K562 (cell line): ENCODE results near the gene KLF5.

Experiments
- COPS2 ChIP-seq: fragments of 450-650 bp; conservative IDR thresholded peaks from 2 replicates; pipeline ENCODE4 v1.6.1; 2016; ENCODE audit warnings: mild to moderate bottlenecking, moderate library complexity
- ELF4 ChIP-seq: fragments of 450-650 bp; formaldehyde crosslinking; IDR thresholded peaks from 2 replicates; pipeline ENCODE4 v1.4.0; 2022; ENCODE audit warnings: missing genetic modification characterization
- KLF16 ChIP-seq: IDR thresholded peaks from 2 replicates; pipeline ENCODE4 v1.6.1; 2016; ENCODE audit warnings: antibody characterized with exemption
- PHF8 ChIP-seq: fragments of 200-600 bp; sonication (generic); IDR thresholded peaks from 2 replicates; pipeline ENCODE4 v1.6.1; 2012; ENCODE audit warnings: mixed run types, mild to moderate bottlenecking, inconsistent platforms, low read length, moderate library complexity, borderline replicate concordance
- RFX5 ChIP-seq: IDR thresholded peaks from 2 replicates; pipeline ENCODE4 v1.6.1; 2011; ENCODE audit warnings: low read depth, mild to moderate bottlenecking, improper control_type of control experiment, low read length
- TF ChIP-seq, protein P1 (sequence below), 3 experiments: IDR thresholded peaks in 2 of 3; conservative IDR thresholded peaks in 1 of 3; 2 replicates each; pipeline ENCODE4 v1.5.1; 2011 to 2012; ENCODE audit warnings: low read length in 3 of 3, mild to moderate bottlenecking in 3 of 3, control low read depth in 2 of 3, improper control_type of control experiment in 1 of 3, inconsistent platforms in 1 of 3, low read depth in 1 of 3, mixed read lengths in 1 of 3, moderate library complexity in 1 of 3; ENCODE audit not compliant: insufficient read depth in 2 of 3
- TF ChIP-seq, protein P2 (sequence below): IDR thresholded peaks from 3 replicates; pipeline ENCODE4 v1.6.1; 2011; ENCODE audit warnings: borderline replicate concordance, mild to moderate bottlenecking; ENCODE audit not compliant: insufficient read length, insufficient read depth
- TF ChIP-seq, protein P3 (sequence below): sonication (generic); formaldehyde crosslinking; IDR thresholded peaks from 2 replicates; pipeline ENCODE4 v1.8.1; 2023; ENCODE audit warnings: mild to moderate bottlenecking, missing genetic modification reagents, moderate library complexity

DNA sequence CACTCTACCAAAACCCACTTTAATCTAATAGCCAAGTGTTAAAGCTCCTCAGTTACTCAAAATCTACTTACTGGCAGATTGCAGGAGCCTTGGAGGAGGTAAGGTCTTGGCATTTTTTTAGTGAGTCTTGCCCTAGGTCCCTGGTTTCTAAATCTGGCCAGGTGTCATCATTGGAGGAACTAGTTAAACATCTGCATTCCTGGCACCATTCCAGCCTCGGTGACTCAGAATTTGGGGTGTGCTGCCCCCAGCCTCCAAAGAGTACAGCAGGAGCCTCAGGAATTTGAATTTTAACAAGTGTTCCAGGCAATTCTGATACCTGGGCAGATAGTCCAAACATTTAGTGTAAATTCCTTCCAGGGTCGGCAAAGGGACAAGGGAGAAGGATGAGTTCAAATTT lies 37.4 kb downstream of the KLF5 start:
- TF ChIP-seq KLF16 (no peak), COPS2 (no peak), RFX5 (no peak), PHF8 (no peak), ELF4 (CRISPR knock-in tag) (no peak)
- TF ChIP-seq, protein P1, sequence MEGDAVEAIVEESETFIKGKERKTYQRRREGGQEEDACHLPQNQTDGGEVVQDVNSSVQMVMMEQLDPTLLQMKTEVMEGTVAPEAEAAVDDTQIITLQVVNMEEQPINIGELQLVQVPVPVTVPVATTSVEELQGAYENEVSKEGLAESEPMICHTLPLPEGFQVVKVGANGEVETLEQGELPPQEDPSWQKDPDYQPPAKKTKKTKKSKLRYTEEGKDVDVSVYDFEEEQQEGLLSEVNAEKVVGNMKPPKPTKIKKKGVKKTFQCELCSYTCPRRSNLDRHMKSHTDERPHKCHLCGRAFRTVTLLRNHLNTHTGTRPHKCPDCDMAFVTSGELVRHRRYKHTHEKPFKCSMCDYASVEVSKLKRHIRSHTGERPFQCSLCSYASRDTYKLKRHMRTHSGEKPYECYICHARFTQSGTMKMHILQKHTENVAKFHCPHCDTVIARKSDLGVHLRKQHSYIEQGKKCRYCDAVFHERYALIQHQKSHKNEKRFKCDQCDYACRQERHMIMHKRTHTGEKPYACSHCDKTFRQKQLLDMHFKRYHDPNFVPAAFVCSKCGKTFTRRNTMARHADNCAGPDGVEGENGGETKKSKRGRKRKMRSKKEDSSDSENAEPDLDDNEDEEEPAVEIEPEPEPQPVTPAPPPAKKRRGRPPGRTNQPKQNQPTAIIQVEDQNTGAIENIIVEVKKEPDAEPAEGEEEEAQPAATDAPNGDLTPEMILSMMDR (IDR thresholded peaks at IDR 0.05 in 2 of 3, conservative IDR thresholded peaks at IDR 0.05 in 1 of 3; ENCODE audit: insufficient read depth in 2 of 3, low read depth in 1 of 3, low read length in 3 of 3) = no peak
- TF ChIP-seq, protein P2, sequence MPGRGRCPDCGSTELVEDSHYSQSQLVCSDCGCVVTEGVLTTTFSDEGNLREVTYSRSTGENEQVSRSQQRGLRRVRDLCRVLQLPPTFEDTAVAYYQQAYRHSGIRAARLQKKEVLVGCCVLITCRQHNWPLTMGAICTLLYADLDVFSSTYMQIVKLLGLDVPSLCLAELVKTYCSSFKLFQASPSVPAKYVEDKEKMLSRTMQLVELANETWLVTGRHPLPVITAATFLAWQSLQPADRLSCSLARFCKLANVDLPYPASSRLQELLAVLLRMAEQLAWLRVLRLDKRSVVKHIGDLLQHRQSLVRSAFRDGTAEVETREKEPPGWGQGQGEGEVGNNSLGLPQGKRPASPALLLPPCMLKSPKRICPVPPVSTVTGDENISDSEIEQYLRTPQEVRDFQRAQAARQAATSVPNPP = no peak
- TF ChIP-seq, protein P3, sequence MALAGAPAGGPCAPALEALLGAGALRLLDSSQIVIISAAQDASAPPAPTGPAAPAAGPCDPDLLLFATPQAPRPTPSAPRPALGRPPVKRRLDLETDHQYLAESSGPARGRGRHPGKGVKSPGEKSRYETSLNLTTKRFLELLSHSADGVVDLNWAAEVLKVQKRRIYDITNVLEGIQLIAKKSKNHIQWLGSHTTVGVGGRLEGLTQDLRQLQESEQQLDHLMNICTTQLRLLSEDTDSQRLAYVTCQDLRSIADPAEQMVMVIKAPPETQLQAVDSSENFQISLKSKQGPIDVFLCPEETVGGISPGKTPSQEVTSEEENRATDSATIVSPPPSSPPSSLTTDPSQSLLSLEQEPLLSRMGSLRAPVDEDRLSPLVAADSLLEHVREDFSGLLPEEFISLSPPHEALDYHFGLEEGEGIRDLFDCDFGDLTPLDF = no peak
